ENCODE measurements around the gene MAP4K1. TPM values are rescaled to one million over a fixed set of nuclear protein-coding genes. Genes with fewer than 3 reads are reported as not detected.

Gene MAP4K1
- total and polyA plus RNA-seq, 2 of the 13 experiments (the other 11 are each of a cell fraction or from before 2014, with no cell fraction given) = 0.24 to 0.89 TPM

GRCh38 chr19:38658462-38659306, 40.9 kb upstream of the MAP4K1 start (continued):
- TF ChIP-seq HOMEZ (CRISPR knock-in tag; IDR thresholded peaks at IDR 0.05; ENCODE audit: low read depth) = peak; percentile 81
- TF ChIP-seq YEATS4 (CRISPR knock-in tag; IDR thresholded peaks at IDR 0.05; ENCODE audit: borderline replicate concordance) = peak; percentile 22; the same call in 1 of the 2 replicates
- peak; percentile 46; the same call in 1 of the 2 replicates for TF ChIP-seq RCOR2 (CRISPR knock-in tag; IDR thresholded peaks at IDR 0.05)
- no peak for TF ChIP-seq HNRNPLL (IDR thresholded peaks at IDR 0.05; ENCODE audit: low read depth, low read length, poor library complexity, severe bottlenecking)
- peak; percentile 50; the same call in 1 of the 2 replicates for TF ChIP-seq CREM (IDR thresholded peaks at IDR 0.05)
- no peak for TF ChIP-seq CREM (CRISPR knock-in tag; IDR thresholded peaks at IDR 0.05)
- no peak for TF ChIP-seq RFXANK (CRISPR knock-in tag; IDR thresholded peaks at IDR 0.05)
- TF ChIP-seq JUN (CRISPR knock-in tag; IDR thresholded peaks at IDR 0.05) = 0 out of 2 replicates have a peak, but pooled peaks have one; percentile 41
- no peak for TF ChIP-seq ZFP36L1 (CRISPR knock-in tag; IDR thresholded peaks at IDR 0.05)
- peak; percentile 66; the same call in 1 of the 2 replicates for TF ChIP-seq RXRA (CRISPR knock-in tag; IDR thresholded peaks at IDR 0.05)
- no peak for TF ChIP-seq ZNF616 (CRISPR knock-in tag; IDR thresholded peaks at IDR 0.05; ENCODE audit: low read depth)
- TF ChIP-seq, protein P1, sequence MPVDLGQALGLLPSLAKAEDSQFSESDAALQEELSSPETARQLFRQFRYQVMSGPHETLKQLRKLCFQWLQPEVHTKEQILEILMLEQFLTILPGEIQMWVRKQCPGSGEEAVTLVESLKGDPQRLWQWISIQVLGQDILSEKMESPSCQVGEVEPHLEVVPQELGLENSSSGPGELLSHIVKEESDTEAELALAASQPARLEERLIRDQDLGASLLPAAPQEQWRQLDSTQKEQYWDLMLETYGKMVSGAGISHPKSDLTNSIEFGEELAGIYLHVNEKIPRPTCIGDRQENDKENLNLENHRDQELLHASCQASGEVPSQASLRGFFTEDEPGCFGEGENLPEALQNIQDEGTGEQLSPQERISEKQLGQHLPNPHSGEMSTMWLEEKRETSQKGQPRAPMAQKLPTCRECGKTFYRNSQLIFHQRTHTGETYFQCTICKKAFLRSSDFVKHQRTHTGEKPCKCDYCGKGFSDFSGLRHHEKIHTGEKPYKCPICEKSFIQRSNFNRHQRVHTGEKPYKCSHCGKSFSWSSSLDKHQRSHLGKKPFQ (CRISPR knock-in tag; IDR thresholded peaks at IDR 0.05; ENCODE audit: insufficient replicate concordance) = no peak
- TF ChIP-seq ZNF207 (IDR thresholded peaks at IDR 0.05; ENCODE audit: borderline replicate concordance) = no peak
- TF ChIP-seq ZNF275 (CRISPR knock-in tag; IDR thresholded peaks at IDR 0.05; ENCODE audit: borderline replicate concordance) = no peak
- TF ChIP-seq, protein P2, sequence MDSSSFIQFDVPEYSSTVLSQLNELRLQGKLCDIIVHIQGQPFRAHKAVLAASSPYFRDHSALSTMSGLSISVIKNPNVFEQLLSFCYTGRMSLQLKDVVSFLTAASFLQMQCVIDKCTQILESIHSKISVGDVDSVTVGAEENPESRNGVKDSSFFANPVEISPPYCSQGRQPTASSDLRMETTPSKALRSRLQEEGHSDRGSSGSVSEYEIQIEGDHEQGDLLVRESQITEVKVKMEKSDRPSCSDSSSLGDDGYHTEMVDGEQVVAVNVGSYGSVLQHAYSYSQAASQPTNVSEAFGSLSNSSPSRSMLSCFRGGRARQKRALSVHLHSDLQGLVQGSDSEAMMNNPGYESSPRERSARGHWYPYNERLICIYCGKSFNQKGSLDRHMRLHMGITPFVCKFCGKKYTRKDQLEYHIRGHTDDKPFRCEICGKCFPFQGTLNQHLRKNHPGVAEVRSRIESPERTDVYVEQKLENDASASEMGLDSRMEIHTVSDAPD (CRISPR knock-in tag; IDR thresholded peaks at IDR 0.05) = peak; percentile 49; the same call in 1 of the 2 replicates
- TF ChIP-seq SCMH1 (CRISPR knock-in tag; IDR thresholded peaks at IDR 0.05; ENCODE audit: borderline replicate concordance) = no peak
- TF ChIP-seq HOXA5 (CRISPR knock-in tag; IDR thresholded peaks at IDR 0.05) = no peak
- TF ChIP-seq SAP130 (CRISPR knock-in tag; IDR thresholded peaks at IDR 0.05; ENCODE audit: low read depth) = peak; percentile 81
- TF ChIP-seq ZNF317 (CRISPR knock-in tag; IDR thresholded peaks at IDR 0.05) = no peak
- no peak for TF ChIP-seq NKX3-1 (CRISPR knock-in tag; IDR thresholded peaks at IDR 0.05)
- TF ChIP-seq HNRNPL (IDR thresholded peaks at IDR 0.05; ENCODE audit: low read depth, low read length) = no peak
- TF ChIP-seq, protein P3, sequence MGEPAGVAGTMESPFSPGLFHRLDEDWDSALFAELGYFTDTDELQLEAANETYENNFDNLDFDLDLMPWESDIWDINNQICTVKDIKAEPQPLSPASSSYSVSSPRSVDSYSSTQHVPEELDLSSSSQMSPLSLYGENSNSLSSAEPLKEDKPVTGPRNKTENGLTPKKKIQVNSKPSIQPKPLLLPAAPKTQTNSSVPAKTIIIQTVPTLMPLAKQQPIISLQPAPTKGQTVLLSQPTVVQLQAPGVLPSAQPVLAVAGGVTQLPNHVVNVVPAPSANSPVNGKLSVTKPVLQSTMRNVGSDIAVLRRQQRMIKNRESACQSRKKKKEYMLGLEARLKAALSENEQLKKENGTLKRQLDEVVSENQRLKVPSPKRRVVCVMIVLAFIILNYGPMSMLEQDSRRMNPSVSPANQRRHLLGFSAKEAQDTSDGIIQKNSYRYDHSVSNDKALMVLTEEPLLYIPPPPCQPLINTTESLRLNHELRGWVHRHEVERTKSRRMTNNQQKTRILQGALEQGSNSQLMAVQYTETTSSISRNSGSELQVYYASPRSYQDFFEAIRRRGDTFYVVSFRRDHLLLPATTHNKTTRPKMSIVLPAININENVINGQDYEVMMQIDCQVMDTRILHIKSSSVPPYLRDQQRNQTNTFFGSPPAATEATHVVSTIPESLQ (CRISPR knock-in tag; conservative IDR thresholded peaks at IDR 0.05) = no peak
- TF ChIP-seq SP1 (IDR thresholded peaks at IDR 0.05) = no peak
- TF ChIP-seq SP1 (CRISPR knock-in tag; IDR thresholded peaks at IDR 0.05) = no peak

All from HepG2 (cell line).